BLaER1 (cell line): Measurements from ENCODE around the gene HOXD12.

Experiments used
- H3K27ac ChIP-seq: shearing (Covaris generic); formaldehyde crosslinking; 2 replicates; pipeline ENCODE4 v1.8.1; 2022
- H3K27me3 ChIP-seq: shearing (Covaris generic); formaldehyde crosslinking; 2 replicates; pipeline ENCODE4 v1.8.1; 2022
- H3K36me3 ChIP-seq: shearing (Covaris generic); formaldehyde crosslinking; 2 replicates; pipeline ENCODE4 v1.8.1; 2022
- H3K4me1 ChIP-seq: shearing (Covaris generic); formaldehyde crosslinking; 2 replicates; pipeline ENCODE4 v1.8.1; 2022
- H3K4me2 ChIP-seq: shearing (Covaris generic); formaldehyde crosslinking; 2 replicates; pipeline ENCODE4 v1.8.1; 2022
- H3K4me3 ChIP-seq: shearing (Covaris generic); formaldehyde crosslinking; 2 replicates; pipeline ENCODE4 v1.8.1; 2022
- H3K9ac ChIP-seq: shearing (Covaris generic); formaldehyde crosslinking; 2 replicates; pipeline ENCODE4 v1.8.1; 2022
- H3K9me3 ChIP-seq: shearing (Covaris generic); formaldehyde crosslinking; 2 replicates; pipeline ENCODE4 v1.8.1; 2022
- H4K20me1 ChIP-seq: shearing (Covaris generic); formaldehyde crosslinking; 2 replicates; pipeline ENCODE4 v1.8.1; 2022
- Cebpa-rat ChIP-seq: shearing (Covaris generic); IDR thresholded peaks from 2 replicates; pipeline ENCODE4 v1.8.1; 2022

The HOXD12 gene

DNA sequence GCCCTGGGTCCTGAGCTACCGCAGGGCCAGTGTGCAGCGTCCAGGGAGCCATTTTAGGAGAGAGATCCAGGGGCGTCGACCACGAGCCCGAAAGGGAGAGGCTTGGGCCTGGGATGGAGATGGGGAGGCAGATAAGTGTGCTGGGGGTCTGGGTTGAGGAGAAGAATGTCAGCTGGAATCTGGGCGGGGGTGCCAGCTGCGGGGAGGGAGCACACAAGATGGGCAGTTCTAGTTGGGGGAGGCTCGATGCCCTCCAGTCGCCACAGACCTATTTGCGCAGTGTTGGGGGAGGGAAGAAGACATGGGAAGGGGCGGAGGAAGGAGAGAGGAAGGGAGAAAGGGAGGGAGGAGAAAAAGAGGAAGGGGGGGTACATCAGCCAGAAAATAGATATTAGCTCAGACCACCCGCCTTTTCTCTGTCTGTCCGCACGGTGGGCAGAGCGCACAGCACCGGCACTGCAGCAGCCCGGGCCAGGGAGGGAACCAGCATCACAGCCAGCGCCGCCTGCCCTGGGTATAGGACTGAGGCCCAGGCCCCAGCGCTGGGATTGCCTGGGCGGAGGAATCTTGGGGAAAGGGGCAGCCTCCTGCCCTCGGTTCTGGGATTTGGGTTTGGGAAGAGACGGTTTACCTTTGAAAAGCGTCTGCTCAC lies 5.6 kb downstream of the HOXD12 start:
- Histone ChIP-seq H3K9me3 (peaks cover 85% of the 10 kb centered on the region), H3K27me3 (peaks cover 95% of the 10 kb centered on the region), H3K4me3 (no peak overlapping the region), H3K4me2 (no peak overlapping the region), H3K27ac (no peak overlapping the region), H3K9ac (no peak overlapping the region), H3K36me3 (no peaks in the 10 kb centered on the region), H4K20me1 (peaks cover 42% of the 10 kb centered on the region; the same call in 1 of the 2 replicates), H3K4me1 (no peaks in the 10 kb centered on the region)
- TF ChIP-seq Cebpa-rat = no peak

- Histone ChIP-seq H3K27me3 (peaks cover 95% of the 10 kb centered on the region), H3K36me3 (no peaks in the 10 kb centered on the region), H3K4me2 (no peak overlapping the region), H3K4me1 (no peaks in the 10 kb centered on the region), H3K4me3 (no peak overlapping the region), H3K27ac (no peak overlapping the region), H3K9ac (no peak overlapping the region), H4K20me1 (peaks cover 42% of the 10 kb centered on the region; the same call in 1 of the 2 replicates), H3K9me3 (peaks cover 77% of the 10 kb centered on the region)
- TF ChIP-seq Cebpa-rat = no peak
Measured at GRCh38 chr2:176105730-176106580, 6.4 kb downstream of the HOXD12 start.

DNA sequence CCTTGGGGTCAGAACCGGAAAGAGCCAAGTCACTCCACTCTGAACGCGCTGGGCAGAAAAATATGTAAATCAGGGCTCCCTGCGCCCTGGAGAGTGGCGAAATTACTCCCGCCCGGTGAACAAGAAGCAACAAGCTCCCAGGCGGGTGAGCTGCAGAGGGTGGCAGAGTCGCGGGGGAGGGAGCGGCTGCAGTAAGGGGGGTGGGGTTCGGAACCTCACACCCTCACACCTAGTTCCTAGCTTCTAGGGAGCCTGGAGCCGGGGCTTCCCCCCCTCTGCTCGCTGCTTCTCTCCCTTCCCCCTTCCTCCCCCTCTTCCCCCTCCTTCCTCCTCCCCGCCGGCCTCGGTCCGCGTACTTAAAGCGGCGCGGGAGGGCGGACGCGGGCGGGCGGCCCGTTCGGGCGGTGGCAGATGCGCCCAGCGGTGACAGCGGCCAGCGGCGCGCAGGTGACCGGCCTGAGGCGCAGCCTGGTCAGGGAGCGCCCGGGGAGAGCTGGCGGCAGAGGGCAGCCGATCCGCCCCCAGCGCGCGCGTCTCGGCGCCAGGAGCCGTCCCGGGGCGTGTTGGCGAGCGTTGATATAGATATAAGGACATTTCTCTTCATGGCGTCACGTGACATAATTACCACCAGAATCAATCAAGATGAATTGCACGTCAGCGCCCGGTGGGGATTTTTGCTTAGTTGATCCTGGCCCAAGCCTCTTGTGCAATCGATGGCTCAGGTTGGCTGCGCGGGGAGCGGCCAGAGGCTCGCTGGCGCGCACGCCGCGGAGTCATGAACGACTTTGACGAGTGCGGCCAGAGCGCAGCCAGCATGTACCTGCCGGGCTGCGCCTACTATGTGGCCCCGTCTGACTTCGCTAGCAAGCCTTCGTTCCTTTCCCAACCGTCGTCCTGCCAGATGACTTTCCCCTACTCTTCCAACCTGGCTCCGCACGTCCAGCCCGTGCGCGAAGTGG lies 7.3 kb downstream of the HOXD12 start, which contains the start of gene HOXD11:
TSS of gene HOXD11 (plus strand) at position 700 of the 959 bp plus-strand sequence. CDS start at position 776, 76 bp downstream.
- H4K20me1 ChIP-seq = peaks cover 42% of the 10 kb centered on the region
- H3K4me2 ChIP-seq = no peak within 1 kb of the TSS
- H3K9me3 ChIP-seq = peaks cover 71% of the 10 kb centered on the region
- H3K4me3 ChIP-seq = no peak within 1 kb of the TSS
- no peaks in the 10 kb centered on the region for H3K36me3 ChIP-seq
- peaks cover 95% of the 10 kb centered on the region for H3K27me3 ChIP-seq
- H3K9ac ChIP-seq = no peak within 1 kb of the TSS
- no peaks in the 10 kb centered on the region for H3K4me1 ChIP-seq
- no peak for TF ChIP-seq Cebpa-rat
- no peak within 1 kb of the TSS for H3K27ac ChIP-seq

- Histone ChIP-seq H3K27me3 (peaks cover 95% of the 10 kb centered on the region), H3K4me1 (no peaks in the 10 kb centered on the region), H3K4me2 (no peak overlapping the region)
Measured at GRCh38 chr2:176107731-176108181, 8.2 kb downstream of the HOXD12 start.

GRCh38 chr2:176109192-176109901 lies 9.8 kb downstream of the HOXD12 start:
- peaks cover 50% of the 10 kb centered on the region for H4K20me1 ChIP-seq
- no peak overlapping the region for H3K9ac ChIP-seq
- H3K27me3 ChIP-seq = peaks cover 95% of the 10 kb centered on the region
- peaks cover 70% of the 10 kb centered on the region for H3K9me3 ChIP-seq
- H3K4me1 ChIP-seq = no peaks in the 10 kb centered on the region
- no peak for TF ChIP-seq Cebpa-rat
- H3K36me3 ChIP-seq = no peaks in the 10 kb centered on the region
- H3K4me3 ChIP-seq = no peak overlapping the region
- H3K4me2 ChIP-seq = no peak overlapping the region
- no peak overlapping the region for H3K27ac ChIP-seq

More at GRCh38 chr2:176107731-176108181, 8.2 kb downstream of the HOXD12 start:
- H3K36me3 ChIP-seq = no peaks in the 10 kb centered on the region
- H3K4me3 ChIP-seq = no peak overlapping the region
- TF ChIP-seq Cebpa-rat = no peak
- H3K27ac ChIP-seq = no peak overlapping the region
- H4K20me1 ChIP-seq = peaks cover 46% of the 10 kb centered on the region
- peaks cover 73% of the 10 kb centered on the region for H3K9me3 ChIP-seq
- H3K9ac ChIP-seq = no peak overlapping the region

- TF ChIP-seq Cebpa-rat = no peak
- Histone ChIP-seq H3K4me3 (no peak overlapping the region), H3K9ac (no peak overlapping the region), H3K27me3 (peaks cover 95% of the 10 kb centered on the region), H3K4me1 (no peaks in the 10 kb centered on the region), H3K36me3 (no peaks in the 10 kb centered on the region), H3K27ac (no peak overlapping the region), H3K4me2 (no peak overlapping the region), H4K20me1 (peaks cover 56% of the 10 kb centered on the region), H3K9me3 (peaks cover 70% of the 10 kb centered on the region)
Measured at GRCh38 chr2:176109946-176110345, 10.4 kb downstream of the HOXD12 start.

GRCh38 chr2:176110415-176111308 lies 11.1 kb downstream of the HOXD12 start:
- no peak overlapping the region for H3K9ac ChIP-seq

GRCh38 chr2:176111309-176111663 lies 11.7 kb downstream of the HOXD12 start:
- H3K4me2 ChIP-seq = no peak overlapping the region
- no peak for TF ChIP-seq Cebpa-rat
- H3K4me1 ChIP-seq = no peaks in the 10 kb centered on the region
- peaks cover 95% of the 10 kb centered on the region for H3K27me3 ChIP-seq
- H3K4me3 ChIP-seq = no peak overlapping the region
- no peak overlapping the region for H3K9ac ChIP-seq
- H3K36me3 ChIP-seq = no peaks in the 10 kb centered on the region
- peaks cover 67% of the 10 kb centered on the region for H3K9me3 ChIP-seq
- no peak overlapping the region for H3K27ac ChIP-seq
- H4K20me1 ChIP-seq = peaks cover 66% of the 10 kb centered on the region

More at GRCh38 chr2:176110415-176111308, 11.1 kb downstream of the HOXD12 start:
- Histone ChIP-seq H3K4me1 (no peaks in the 10 kb centered on the region), H3K4me3 (no peak overlapping the region), H3K27me3 (peaks cover 95% of the 10 kb centered on the region), H4K20me1 (peaks cover 60% of the 10 kb centered on the region), H3K9me3 (peaks cover 67% of the 10 kb centered on the region), H3K27ac (no peak overlapping the region), H3K36me3 (no peaks in the 10 kb centered on the region), H3K4me2 (no peak overlapping the region)
- no peak for TF ChIP-seq Cebpa-rat
